ENCODE measurements around the gene POLR1G.

- TF ChIP-seq JUND (IDR thresholded peaks at IDR 0.05) (no peak), GABPA (IDR thresholded peaks at IDR 0.05 in 1 of 2, conservative IDR thresholded peaks at IDR 0.05 in 1 of 2) (no peak), CTCF (IDR thresholded peaks at IDR 0.05; ENCODE audit: low read depth, low read length, missing input control) (no peak)
Observed at GRCh38 chr19:45419895-45420294, 13.5 kb downstream of the POLR1G start.
